CD14-positive monocyte (primary cell): Measurements from ENCODE around the gene KITLG. TPM values are rescaled to one million over a fixed set of nuclear protein-coding genes. Genes with fewer than 3 reads are reported as not detected.

ENCODE experiments used
- DNase-seq, 3 donors: peaks; one replicate each; pipeline ENCODE4 v3.0.0-alpha.2; 2011 to 2022
- H2AFZ ChIP-seq: 2 replicates; pipeline ENCODE4 v1.6.0; 2012; ENCODE audit warnings: mild to moderate bottlenecking, low read depth, low read length, inconsistent platforms; ENCODE audit not compliant: insufficient read depth, poor library complexity, severe bottlenecking
- H3K27ac ChIP-seq, 2 donors: 1 replicate in 1 of 2; 2 replicates in 1 of 2; pipeline ENCODE4 v1.5.1; 2012 to 2013; ENCODE audit warnings: low read length in 2 of 2, control low read depth in 1 of 2, inconsistent platforms in 1 of 2, low read depth in 1 of 2, mild to moderate bottlenecking in 1 of 2
- H3K27me3 ChIP-seq, 2 donors: one replicate each; pipeline versions ENCODE4 v1.6.0 to v1.6.1; 2011 to 2013; ENCODE audit warnings: low read length in 2 of 2; ENCODE audit not compliant: control insufficient read depth in 2 of 2, insufficient read depth in 2 of 2
- H3K36me3 ChIP-seq, 2 donors: replicated peaks in 1 of 2; 1 replicate in 1 of 2; 2 replicates in 1 of 2; pipeline versions ENCODE4 v1.5.1 to v1.6.1; 2012 to 2013; ENCODE audit warnings: low read length in 2 of 2, control low read depth in 1 of 2, inconsistent platforms in 1 of 2, mild to moderate bottlenecking in 1 of 2; ENCODE audit not compliant: insufficient read depth in 2 of 2, control insufficient read depth in 1 of 2
- H3K4me1 ChIP-seq, 2 donors: 1 replicate in 1 of 2; 2 replicates in 1 of 2; pipeline versions ENCODE4 v1.5.1 to v1.6.1; 2012 to 2013; ENCODE audit warnings: low read length in 2 of 2, control low read depth in 1 of 2, inconsistent platforms in 1 of 2, mild to moderate bottlenecking in 1 of 2, moderate library complexity in 1 of 2; ENCODE audit not compliant: insufficient read depth in 2 of 2, control insufficient read depth in 1 of 2
- H3K4me2 ChIP-seq: replicated peaks from 2 replicates; pipeline ENCODE3; 2012; ENCODE audit warnings: low read length, moderate library complexity, mild to moderate bottlenecking; ENCODE audit not compliant: poor library complexity, severe bottlenecking; ENCODE audit errors: extremely low read depth
- H3K4me3 ChIP-seq, 3 experiments: fragments of 200-600 bp in 1 of 3; sonication (generic) in 1 of 3; replicated peaks in 1 of 3; 1 replicate in 2 of 3; 2 replicates in 1 of 3; pipeline ENCODE4 v1.5.1; 2011 to 2013; ENCODE audit warnings: low read length in 3 of 3, mild to moderate bottlenecking in 3 of 3, control low read depth in 2 of 3, low read depth in 2 of 3, inconsistent platforms in 1 of 3, moderate library complexity in 1 of 3
- H3K79me2 ChIP-seq: 2 replicates; pipeline ENCODE4 v1.6.0; 2012; ENCODE audit warnings: mild to moderate bottlenecking, control low read depth, inconsistent platforms, low read length, moderate library complexity; ENCODE audit not compliant: insufficient read depth
- H3K9ac ChIP-seq: 2 replicates; pipeline ENCODE4 v1.6.0; 2017; ENCODE audit warnings: low read length, mild to moderate bottlenecking; ENCODE audit not compliant: insufficient read depth, poor library complexity, severe bottlenecking
- H3K9me3 ChIP-seq, 2 donors: replicated peaks in 1 of 2; 1 replicate in 1 of 2; 2 replicates in 1 of 2; pipeline versions ENCODE4 v1.5.1 to v1.6.1; 2012 to 2013; ENCODE audit warnings: low read length in 2 of 2, control low read depth in 1 of 2; ENCODE audit not compliant: control insufficient read depth in 1 of 2, insufficient read depth in 1 of 2
- H4K20me1 ChIP-seq: 2 replicates; pipeline ENCODE4 v1.6.0; 2012; ENCODE audit warnings: mild to moderate bottlenecking, low read length, control low read depth, moderate library complexity; ENCODE audit not compliant: insufficient read depth
- H3K27ac Mint-ChIP-seq, 7 donors: one replicate each; pipeline ENCODE4 v1.8.0; 2020; ENCODE audit warnings: mild to moderate bottlenecking in 7 of 7, mixed read lengths in 7 of 7, moderate library complexity in 6 of 7, inconsistent platforms in 2 of 7
- H3K27me3 Mint-ChIP-seq, 3 donors: one replicate each; pipeline ENCODE4 v1.8.0; 2021 to 2022; ENCODE audit warnings: low read depth in 3 of 3, mild to moderate bottlenecking in 3 of 3, mixed read lengths in 3 of 3, moderate library complexity in 3 of 3, inconsistent platforms in 1 of 3
- H3K36me3 Mint-ChIP-seq, 2 donors: one replicate each; pipeline ENCODE4 v1.8.0; 2020; ENCODE audit warnings: mixed read lengths in 2 of 2, inconsistent platforms in 1 of 2, mild to moderate bottlenecking in 1 of 2
- H3K4me1 Mint-ChIP-seq: one replicate; pipeline ENCODE4 v1.8.0; 2020; ENCODE audit warnings: mild to moderate bottlenecking, mixed read lengths
- H3K4me3 Mint-ChIP-seq, 2 donors: one replicate each; pipeline ENCODE4 v1.8.0; 2020; ENCODE audit warnings: mild to moderate bottlenecking in 2 of 2, mixed read lengths in 2 of 2, moderate library complexity in 1 of 2
- H3K9me3 Mint-ChIP-seq, 7 donors: one replicate each; pipeline ENCODE4 v1.8.0; 2020 to 2022; ENCODE audit warnings: mixed read lengths in 7 of 7, mild to moderate bottlenecking in 6 of 7, moderate library complexity in 6 of 7, inconsistent platforms in 2 of 7
- WGBS: methylation state at CpG from one replicate; pipeline ENCODE4 v1.1.5; 2013; ENCODE audit warnings: missing lambda C conversion rate; ENCODE audit not compliant: insufficient coverage; 5-methylcytosine and 5-hydroxymethylcytosine counted together
- intact Hi-C, 2 donors: fragments of 100-400 bp; cut with micrococcal nuclease; formaldehyde crosslinking; loops; one replicate each; pipeline versions ENCODE4 v1.15.0 to v1.15.1; 2023
- polyA plus RNA-seq, 3 donors: library from polyadenylated mRNA; depleted of rRNA in 1 of 3; unstranded in 2 of 3; stranded (reverse) in 1 of 3; fragments of 300-500 nt in 2 of 3; fragments of >200 nt in 1 of 3; fragmentation: Illumina TruSeq in 2 of 3; gene quantifications; 1 replicate in 2 of 3; 2 replicates in 1 of 3; pipeline ENCODE4 v1.2.3, GENCODE V29; 2012 to 2021
- TF ChIP-seq, protein P1 (sequence below): fragments of 200-600 bp; IDR thresholded peaks from one replicate; pipeline ENCODE4 v1.8.0; 2022; ENCODE audit warnings: antibody characterized with exemption, mild to moderate bottlenecking

Gene KITLG
- polyA plus RNA-seq, 3 donors = 0.03 to 0.07 TPM; not detected in 1

DNA sequence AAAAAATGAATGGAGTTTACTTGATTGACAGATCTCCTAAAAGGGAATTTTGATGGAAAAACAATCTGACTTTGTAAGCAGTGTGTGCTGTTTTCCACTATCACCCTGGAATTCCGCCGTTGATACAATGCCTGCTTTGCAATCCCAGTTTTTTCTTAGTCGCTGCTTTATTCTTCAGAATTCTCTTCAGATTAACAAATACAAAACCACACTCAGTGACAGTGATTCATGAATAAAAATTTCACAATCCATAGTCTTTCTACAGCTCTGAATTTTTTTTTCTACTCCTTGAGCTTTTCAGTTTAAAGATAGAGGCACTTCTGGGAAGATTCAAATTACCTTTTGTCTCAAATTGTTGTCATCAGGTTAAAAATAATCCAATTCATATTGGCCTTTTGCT lies 44.6 kb upstream of the KITLG start:
- peak in 1 of 3 donors; percentile 4 for DNase-seq
- Histone ChIP-seq H3K4me3 (no peak overlapping the region), H3K9ac (no peak overlapping the region), H3K9me3 (peaks cover 0 to 3% of the 10 kb centered on the region in 2 donors), H2AFZ (no peak overlapping the region), H3K27me3 (peaks cover 0 to 7% of the 10 kb centered on the region in 2 donors), H3K4me2 (no peak overlapping the region), H3K36me3 (no peaks in the 10 kb centered on the region), H3K4me1 (no peaks in the 10 kb centered on the region), H4K20me1 (no peaks in the 10 kb centered on the region), H3K79me2 (no peaks in the 10 kb centered on the region), H3K27ac (no peak overlapping the region)
- TF ChIP-seq, protein P1, sequence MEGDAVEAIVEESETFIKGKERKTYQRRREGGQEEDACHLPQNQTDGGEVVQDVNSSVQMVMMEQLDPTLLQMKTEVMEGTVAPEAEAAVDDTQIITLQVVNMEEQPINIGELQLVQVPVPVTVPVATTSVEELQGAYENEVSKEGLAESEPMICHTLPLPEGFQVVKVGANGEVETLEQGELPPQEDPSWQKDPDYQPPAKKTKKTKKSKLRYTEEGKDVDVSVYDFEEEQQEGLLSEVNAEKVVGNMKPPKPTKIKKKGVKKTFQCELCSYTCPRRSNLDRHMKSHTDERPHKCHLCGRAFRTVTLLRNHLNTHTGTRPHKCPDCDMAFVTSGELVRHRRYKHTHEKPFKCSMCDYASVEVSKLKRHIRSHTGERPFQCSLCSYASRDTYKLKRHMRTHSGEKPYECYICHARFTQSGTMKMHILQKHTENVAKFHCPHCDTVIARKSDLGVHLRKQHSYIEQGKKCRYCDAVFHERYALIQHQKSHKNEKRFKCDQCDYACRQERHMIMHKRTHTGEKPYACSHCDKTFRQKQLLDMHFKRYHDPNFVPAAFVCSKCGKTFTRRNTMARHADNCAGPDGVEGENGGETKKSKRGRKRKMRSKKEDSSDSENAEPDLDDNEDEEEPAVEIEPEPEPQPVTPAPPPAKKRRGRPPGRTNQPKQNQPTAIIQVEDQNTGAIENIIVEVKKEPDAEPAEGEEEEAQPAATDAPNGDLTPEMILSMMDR = no peak
- Mint-ChIP-seq H3K27ac (no peak overlapping the region), H3K36me3 (no peaks in the 10 kb centered on the region), H3K4me3 (no peak overlapping the region), H3K9me3 (peaks cover 0 to 4% (median 0%) of the 10 kb centered on the region in 7 donors), H3K27me3 (peaks cover 3 to 11% (median 7%) of the 10 kb centered on the region in 3 donors), H3K4me1 (peaks cover 4% of the 10 kb centered on the region)
- WGBS = no CpG with 5 or more reads among the region's 3 CpGs
- intact Hi-C loops = no loop called here

- no peak overlapping the region for H2AFZ ChIP-seq
- no peaks in the 10 kb centered on the region for H3K79me2 ChIP-seq
- Mint-ChIP-seq H3K4me1 (peaks cover 4% of the 10 kb centered on the region), H3K9me3 (peaks cover 0 to 4% (median 0%) of the 10 kb centered on the region in 7 donors), H3K36me3 (no peaks in the 10 kb centered on the region), H3K27me3 (peaks cover 5 to 11% (median 7%) of the 10 kb centered on the region in 3 donors), H3K27ac (no peak overlapping the region), H3K4me3 (no peak overlapping the region)
- H3K36me3 ChIP-seq = no peaks in the 10 kb centered on the region
- intact Hi-C loops = no loop called here
- peaks cover 0 to 3% of the 10 kb centered on the region in 2 donors for H3K9me3 ChIP-seq
- no peak overlapping the region for H3K4me2 ChIP-seq
- H3K4me1 ChIP-seq = no peaks in the 10 kb centered on the region
- TF ChIP-seq, protein P1 = no peak
- no peak for DNase-seq
- no peak overlapping the region for H3K4me3 ChIP-seq
- no peak overlapping the region for H3K9ac ChIP-seq
- WGBS = 77% methylated on average over 3 of the region's 3 CpGs
- H3K27ac ChIP-seq = no peak overlapping the region
- H4K20me1 ChIP-seq = no peaks in the 10 kb centered on the region
- peaks cover 0 to 2% of the 10 kb centered on the region in 2 donors for H3K27me3 ChIP-seq
Measured at GRCh38 chr12:88623777-88624548, 43.7 kb upstream of the KITLG start.
